Large intestine (tissue), 12 donors: Measurements from ENCODE around the gene EPHA2. TPM values are rescaled to one million over a fixed set of nuclear protein-coding genes. Genes with fewer than 3 reads are reported as not detected.

Experiments used
- DNase-seq, 2 donors: peaks; one replicate each; pipeline versions ENCODE4 v3.0.0 to v3.0.0-alpha.2; 2013
- H3K27ac ChIP-seq: one replicate; pipeline ENCODE4 v1.5.1; 2013; ENCODE audit warnings: low read length
- H3K27me3 ChIP-seq: 2 replicates; pipeline ENCODE4 v1.6.1; 2013; ENCODE audit warnings: low read length; ENCODE audit not compliant: control insufficient read depth, insufficient read depth
- H3K36me3 ChIP-seq: 2 replicates; pipeline ENCODE4 v1.6.1; 2013; ENCODE audit warnings: low read length; ENCODE audit not compliant: control insufficient read depth, insufficient read depth
- H3K4me1 ChIP-seq: one replicate; pipeline ENCODE4 v1.6.1; 2013; ENCODE audit warnings: low read length; ENCODE audit not compliant: control insufficient read depth, insufficient read depth
- H3K4me3 ChIP-seq: one replicate; pipeline ENCODE4 v1.5.1; 2013; ENCODE audit warnings: low read length
- H3K9me3 ChIP-seq: one replicate; pipeline ENCODE4 v1.6.1; 2013; ENCODE audit warnings: mild to moderate bottlenecking, low read depth, low read length, moderate library complexity; ENCODE audit not compliant: control insufficient read depth
- WGBS: methylation state at CpG from one replicate; pipeline ENCODE4 v1.1.5; 2013; ENCODE audit warnings: low lambda C conversion rate; ENCODE audit not compliant: insufficient coverage; 5-methylcytosine and 5-hydroxymethylcytosine counted together
- long read RNA-seq, 11 donors: transcript quantifications; one replicate each; lab custom pipeline, GENCODE V29; 2026
- polyA plus RNA-seq: library from polyadenylated mRNA; unstranded; fragments of 120-200 nt; gene quantifications from one replicate; pipeline ENCODE4 v1.2.1, GENCODE V29; 2013

The EPHA2 gene
- 18.5 TPM for polyA plus RNA-seq
- long read RNA-seq, donor 1, partial matches to known transcripts, result 0 of 2 reads
- long read RNA-seq, donor 1, other reads (novel, unspliced or antisense), result 0 of 2 reads
- long read RNA-seq, donor 2, partial matches to known transcripts, result 0 of 2 reads
- long read RNA-seq, donor 2, other reads (novel, unspliced or antisense), result 0 of 2 reads
- long read RNA-seq, donor 3, result 0 reads
- long read RNA-seq, donor 4, result 0 reads
- long read RNA-seq, donor 5, partial matches to known transcripts, result 0 of 1 reads
- long read RNA-seq, donor 5, other reads (novel, unspliced or antisense), result 0 of 1 reads
- long read RNA-seq, donor 6, partial matches to known transcripts, result 0 of 1 reads
- long read RNA-seq, donor 6, other reads (novel, unspliced or antisense), result 0 of 1 reads
- long read RNA-seq, donor 7, result 0 reads
- long read RNA-seq, donor 8, result 0 reads
- long read RNA-seq, donor 9, partial matches to known transcripts, result 5 of 6 reads
- long read RNA-seq, donor 9, other reads (novel, unspliced or antisense), result 0 of 6 reads
- long read RNA-seq, donor 10, result 0 reads
- long read RNA-seq, donor 11, partial matches to known transcripts, result 0 of 1 reads
- long read RNA-seq, donor 11, other reads (novel, unspliced or antisense), result 0 of 1 reads

DNA sequence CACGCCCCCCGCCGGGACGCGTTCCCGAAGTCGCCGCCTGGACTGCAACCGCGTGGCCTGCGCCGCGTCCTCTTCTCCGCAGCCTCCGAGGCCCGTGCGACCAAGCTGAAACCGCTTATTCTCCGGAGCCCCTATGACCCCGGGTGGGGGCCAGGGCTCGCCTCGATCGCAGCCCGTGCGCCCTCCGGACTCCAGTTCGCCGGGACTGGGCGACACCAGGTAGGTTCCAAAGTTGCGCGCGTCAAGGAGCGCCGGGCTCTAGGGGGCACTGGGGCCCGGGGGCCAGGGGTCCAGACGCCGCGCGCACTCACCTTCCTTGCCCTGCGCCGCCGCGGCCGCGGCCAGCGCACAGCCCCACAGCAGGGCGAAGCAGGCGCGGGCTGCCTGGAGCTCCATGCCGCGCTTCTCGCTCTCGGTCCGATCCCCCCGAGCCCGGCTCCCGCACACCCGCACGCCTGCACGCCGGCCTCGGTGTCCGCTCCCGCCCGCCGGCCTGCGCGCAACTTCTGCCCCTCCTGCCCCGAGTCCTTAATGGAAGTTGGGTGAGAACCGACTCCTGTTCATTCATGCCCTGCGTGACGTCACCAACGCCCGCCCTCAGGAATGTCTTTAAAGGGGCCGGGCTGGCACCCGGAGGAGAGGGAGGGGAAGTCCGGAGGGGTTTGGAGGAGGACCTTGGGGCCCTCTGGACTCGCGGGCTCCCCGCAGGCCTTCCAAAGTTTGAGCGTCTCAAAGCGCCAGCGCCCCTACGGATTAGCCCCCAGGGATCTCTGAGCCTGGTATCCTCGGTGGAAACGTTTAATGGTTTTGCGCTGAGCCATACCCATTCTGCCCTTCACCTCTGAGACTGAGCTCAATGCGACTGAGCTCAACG is at the start of gene EPHA2:
TSS of gene EPHA2 (minus strand) at position 533 of the 874 bp plus-strand sequence. CDS start at position 396, 137 bp downstream.
- peak; percentile 90 to 95 for DNase-seq
- Histone ChIP-seq H3K4me3 (peak within 1 kb of the TSS; percentile 97), H3K4me1 (peaks cover 62% of the 10 kb centered on the region), H3K27ac (peak within 1 kb of the TSS; percentile 84), H3K27me3 (no peaks in the 10 kb centered on the region), H3K36me3 (peaks cover 5% of the 10 kb centered on the region), H3K9me3 (no peaks in the 10 kb centered on the region)
- WGBS, result no CpG with 5 or more reads among the region's 89 CpGs

GRCh38 chr1:16205334-16205671 is 49.4 kb upstream of the EPHA2 start:
- Histone ChIP-seq H3K36me3 (peaks cover 11% of the 10 kb centered on the region), H3K27ac (no peak overlapping the region), H3K9me3 (no peaks in the 10 kb centered on the region), H3K4me3 (no peak overlapping the region), H3K4me1 (peaks cover 15% of the 10 kb centered on the region), H3K27me3 (no peaks in the 10 kb centered on the region)
- WGBS, result no CpG with 5 or more reads among the region's 11 CpGs
- DNase-seq, result no peak

DNA sequence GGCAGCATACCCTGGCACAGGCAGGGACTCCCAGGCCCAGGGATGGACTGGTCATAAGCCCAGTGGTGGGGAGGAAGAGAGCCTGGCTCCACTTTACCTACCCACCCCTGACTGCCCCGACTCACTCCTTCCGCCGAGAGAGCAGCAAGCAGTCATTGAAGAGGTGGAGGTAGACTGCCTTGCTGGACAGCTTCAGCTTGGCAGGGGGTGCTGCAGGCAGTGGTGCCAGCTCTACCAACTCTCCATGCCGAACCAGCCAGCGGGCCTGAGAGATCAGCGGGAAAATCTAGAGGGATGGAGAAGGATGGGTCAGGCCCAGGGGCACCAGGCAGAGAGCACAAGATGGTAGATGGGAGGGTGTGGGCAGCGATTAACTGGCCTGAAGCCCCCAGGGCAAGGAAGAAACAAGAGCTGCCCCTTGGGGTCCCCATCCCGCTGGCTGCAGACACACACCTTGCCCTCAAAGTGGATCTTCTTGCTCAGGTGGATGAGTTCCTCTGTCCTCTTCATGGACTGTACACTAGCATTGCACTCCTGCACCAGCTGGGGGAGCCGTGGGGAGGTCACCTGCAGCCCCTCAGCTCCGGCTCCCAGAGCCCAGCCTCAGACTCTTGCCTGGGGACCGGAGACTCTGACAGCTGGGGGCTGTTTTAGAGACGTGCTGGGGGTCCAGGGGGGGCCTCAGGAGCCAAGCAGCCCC is 48.9 kb upstream of the EPHA2 start:
- Histone ChIP-seq H3K4me3 (no peak overlapping the region), H3K27me3 (no peaks in the 10 kb centered on the region), H3K9me3 (no peaks in the 10 kb centered on the region), H3K4me1 (peaks cover 13% of the 10 kb centered on the region), H3K36me3 (peaks cover 11% of the 10 kb centered on the region), H3K27ac (no peak overlapping the region)
- no CpG with 5 or more reads among the region's 12 CpGs for WGBS
- DNase-seq, result no peak

DNA sequence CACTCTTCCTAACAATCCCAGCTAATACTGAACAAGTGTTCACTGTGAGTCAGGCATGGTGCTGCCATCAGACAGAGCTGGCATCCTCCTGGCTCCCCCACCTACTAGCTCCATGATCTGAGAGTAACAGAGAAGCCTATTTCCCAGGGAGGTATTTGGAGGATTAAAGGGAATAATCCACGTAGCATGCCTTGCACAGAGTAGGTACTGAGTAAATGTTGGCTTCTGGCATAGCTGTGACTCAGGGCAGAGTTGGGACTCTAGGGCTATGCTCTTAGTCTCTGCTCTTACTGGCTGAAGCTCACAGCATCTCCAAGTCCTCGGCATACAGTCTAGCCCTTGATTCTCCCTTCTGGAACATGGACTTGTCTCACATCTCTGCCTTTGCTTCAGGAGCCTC is 48.3 kb upstream of the EPHA2 start:
- H3K4me1 ChIP-seq, result peaks cover 11% of the 10 kb centered on the region
- H3K9me3 ChIP-seq, result no peaks in the 10 kb centered on the region
- H3K27me3 ChIP-seq, result no peaks in the 10 kb centered on the region
- H3K36me3 ChIP-seq, result peaks cover 11% of the 10 kb centered on the region
- WGBS, result 100% methylated on average over 1 of the region's 2 CpGs
- DNase-seq, result no peak
- H3K4me3 ChIP-seq, result no peak overlapping the region
- no peak overlapping the region for H3K27ac ChIP-seq

DNA sequence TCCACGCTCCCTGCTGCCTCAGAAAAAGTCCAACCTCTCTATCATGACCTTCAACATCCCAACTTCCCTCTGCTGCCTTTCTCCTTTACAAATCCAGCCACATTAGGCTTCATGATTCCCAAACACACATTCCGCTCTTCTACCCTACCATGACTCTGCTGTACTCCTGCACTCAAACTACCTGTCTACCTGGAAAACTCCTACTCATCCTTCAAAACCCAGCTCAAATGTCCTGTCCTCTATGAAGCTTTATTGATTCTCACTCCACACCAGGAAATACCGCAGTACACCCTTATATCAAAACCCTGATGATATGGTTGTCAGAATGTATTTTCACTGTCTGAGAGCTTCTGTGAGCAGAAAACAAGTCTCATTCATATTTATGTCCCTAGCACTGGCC is 47.7 kb upstream of the EPHA2 start:
- Histone ChIP-seq H3K36me3 (peaks cover 12% of the 10 kb centered on the region), H3K9me3 (no peaks in the 10 kb centered on the region), H3K4me3 (no peak overlapping the region), H3K27me3 (no peaks in the 10 kb centered on the region), H3K27ac (no peak overlapping the region), H3K4me1 (peaks cover 11% of the 10 kb centered on the region)
- DNase-seq, result no peak
- WGBS, result 0% methylated on average over 1 of the region's 3 CpGs

DNA sequence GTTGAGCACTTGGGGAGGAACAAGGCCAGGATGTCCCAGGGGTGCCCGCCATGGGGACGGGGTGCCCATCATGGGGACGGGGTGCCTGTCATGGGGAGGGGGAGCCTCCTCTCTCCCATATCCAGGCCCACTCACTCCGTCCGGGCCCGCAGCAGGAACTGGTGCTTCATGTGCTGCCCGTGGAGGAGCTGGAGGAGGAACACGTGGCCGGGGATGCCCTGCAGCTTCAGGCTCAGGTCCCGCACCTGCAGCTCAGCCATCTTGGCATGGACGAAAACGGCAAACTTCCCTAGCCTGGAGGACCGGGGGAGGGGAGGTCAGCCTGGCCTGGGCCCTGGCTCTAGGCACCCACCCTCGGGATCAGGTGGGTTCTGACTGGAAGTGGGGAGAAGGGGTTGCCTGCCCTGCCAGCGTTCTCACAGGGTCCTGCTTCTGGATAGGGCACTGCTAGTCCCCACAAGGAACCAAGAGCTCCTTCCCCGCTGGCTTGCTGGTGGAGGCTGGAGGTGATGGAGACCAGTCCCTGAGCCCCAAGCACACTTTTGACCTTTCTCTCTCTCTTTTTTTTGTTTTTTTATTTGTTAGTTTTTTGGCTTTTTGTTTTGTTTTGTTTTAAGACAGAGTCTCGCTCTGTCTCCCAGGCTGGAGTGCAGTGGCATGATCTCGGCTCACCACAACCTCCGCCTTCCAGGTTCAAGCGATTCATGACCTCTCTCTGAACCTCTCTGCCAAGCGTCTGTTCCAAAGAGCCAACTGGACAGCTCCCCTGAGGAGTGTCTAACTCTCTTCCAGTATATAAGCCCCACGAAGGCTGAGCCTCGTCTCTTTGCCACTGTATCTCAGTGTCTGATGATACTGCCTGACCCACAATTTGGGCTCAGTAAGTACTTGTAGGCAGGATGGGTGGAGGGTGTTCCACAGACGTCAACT is 46.7 kb upstream of the EPHA2 start:
- no CpG with 5 or more reads among the region's 24 CpGs for WGBS

GRCh38 chr1:16199700-16200099 is 43.8 kb upstream of the EPHA2 start:
- 83% methylated on average over 3 of the region's 4 CpGs for WGBS
- Histone ChIP-seq H3K27ac (no peak overlapping the region), H3K27me3 (no peaks in the 10 kb centered on the region), H3K36me3 (peaks cover 12% of the 10 kb centered on the region), H3K4me1 (no peaks in the 10 kb centered on the region), H3K9me3 (no peaks in the 10 kb centered on the region), H3K4me3 (no peak overlapping the region)
- DNase-seq, result no peak

More for the DNA sequence above, 46.7 kb upstream of the EPHA2 start:
- peaks cover 14% of the 10 kb centered on the region for H3K36me3 ChIP-seq
- DNase-seq, result no peak
- no peaks in the 10 kb centered on the region for H3K9me3 ChIP-seq
- H3K27me3 ChIP-seq, result no peaks in the 10 kb centered on the region
- H3K27ac ChIP-seq, result no peak overlapping the region
- peaks cover 10% of the 10 kb centered on the region for H3K4me1 ChIP-seq
- H3K4me3 ChIP-seq, result no peak overlapping the region

DNA sequence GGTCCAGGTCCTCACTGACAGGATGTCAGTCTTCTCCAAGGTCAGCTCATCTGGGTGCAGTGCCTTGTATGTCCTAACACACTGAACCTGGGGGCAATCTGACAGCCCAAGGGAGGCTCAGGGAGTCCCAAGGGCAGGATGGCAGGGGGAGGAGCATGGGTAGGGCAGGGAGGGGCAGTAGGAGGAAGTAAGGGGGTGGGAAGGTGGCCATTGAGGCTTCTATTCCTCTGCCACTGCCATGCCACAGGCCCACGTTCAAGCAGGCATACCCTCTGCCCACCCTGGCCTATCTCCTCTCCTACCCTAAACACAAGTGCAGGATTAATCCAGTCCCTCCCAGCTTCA is 43.3 kb upstream of the EPHA2 start:
- H3K9me3 ChIP-seq, result no peaks in the 10 kb centered on the region
- peaks cover 8% of the 10 kb centered on the region for H3K36me3 ChIP-seq
- no peaks in the 10 kb centered on the region for H3K27me3 ChIP-seq
- no peak for DNase-seq
- no peaks in the 10 kb centered on the region for H3K4me1 ChIP-seq
- no peak overlapping the region for H3K4me3 ChIP-seq
- WGBS, result no CpG with 5 or more reads among the region's 1 CpG
- no peak overlapping the region for H3K27ac ChIP-seq

DNA sequence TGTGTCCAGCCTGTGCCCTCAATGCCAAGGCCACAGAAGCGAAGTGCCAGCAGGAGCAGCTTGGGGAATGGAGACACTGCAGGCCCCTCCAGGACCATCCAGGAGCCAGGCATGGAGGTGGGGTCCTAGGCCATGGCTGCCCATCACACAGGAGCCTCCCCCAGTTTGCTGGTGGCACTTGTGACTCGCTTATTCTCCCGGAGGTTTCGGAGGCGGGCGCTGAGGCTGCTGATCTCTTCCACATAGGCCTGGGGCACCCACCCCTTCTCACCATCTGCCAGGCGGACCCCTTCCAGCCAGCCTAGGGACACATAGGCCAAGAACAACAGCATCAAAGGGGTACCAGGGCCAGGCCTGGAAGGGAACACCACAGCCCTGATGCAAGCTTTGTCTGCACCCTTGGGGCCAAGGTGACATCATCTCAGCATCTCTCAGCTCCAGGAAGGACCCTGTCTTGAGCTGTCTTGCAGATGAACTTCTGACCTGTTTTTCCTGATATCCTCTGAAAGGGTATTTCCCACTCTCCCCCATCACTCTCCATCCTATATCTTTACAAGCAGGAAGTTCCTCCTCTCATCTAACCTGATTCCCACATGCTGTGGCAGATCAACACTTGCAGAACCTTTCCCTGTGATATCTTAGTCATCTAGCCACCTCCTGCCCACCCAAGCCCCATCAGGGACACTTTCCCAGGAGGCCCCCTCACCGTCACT is 42.7 kb upstream of the EPHA2 start:
- Histone ChIP-seq H3K36me3 (peaks cover 8% of the 10 kb centered on the region), H3K4me1 (no peaks in the 10 kb centered on the region), H3K9me3 (no peaks in the 10 kb centered on the region), H3K4me3 (no peak overlapping the region), H3K27ac (no peak overlapping the region), H3K27me3 (no peaks in the 10 kb centered on the region)
- DNase-seq, result no peak
- no CpG with 5 or more reads among the region's 8 CpGs for WGBS
